AG20443 (cell line): ENCODE results near the gene RAB4A.
A peak's percentile ranks its signal among the peaks of the same experiment; 100 is the strongest.

Source experiments
- DNase-seq: peaks from one replicate; pipeline ENCODE4 v3.0.0; 2012; ENCODE audit warnings: low spot score, mixed read lengths

RAB4A gene

GRCh38 chr1:229339086-229339485 lies 68.2 kb downstream of the RAB4A start:
- no peak for DNase-seq

GRCh38 chr1:229339520-229339919 lies 68.6 kb downstream of the RAB4A start:
- no peak for DNase-seq

- DNase-seq = no peak
These were observed 69.6 kb downstream of the RAB4A start for GRCh38 chr1:229340496-229340895.

- peak; percentile 96 for DNase-seq
These were observed 71.1 kb downstream of the RAB4A start for GRCh38 chr1:229341774-229342655.

- DNase-seq = peak; percentile 82
These were observed 72.0 kb downstream of the RAB4A start, which contains the start of gene CCSAP for GRCh38 chr1:229342656-229343569. CCSAP (minus strand) TSS chr1:229343047; CDS start chr1:229342465, 582 bp downstream.

GRCh38 chr1:229344139-229344538 lies 73.2 kb downstream of the RAB4A start:
- no peak for DNase-seq

- DNase-seq = no peak
These were observed 74.2 kb downstream of the RAB4A start for GRCh38 chr1:229344937-229345684.

- DNase-seq = no peak
These were observed 76.6 kb downstream of the RAB4A start for GRCh38 chr1:229347528-229347927.

- no peak for DNase-seq
These were observed 78.8 kb downstream of the RAB4A start for GRCh38 chr1:229349463-229350385.

GRCh38 chr1:229352975-229353374 lies 82.1 kb downstream of the RAB4A start:
- DNase-seq = no peak

GRCh38 chr1:229354226-229354625 lies 83.3 kb downstream of the RAB4A start:
- no peak for DNase-seq
